D341Med (cell line): ENCODE results near the gene MADCAM1.

Experiments
- DNase-seq: peaks from one replicate; pipeline ENCODE4 v3.0.0; 2012; ENCODE audit warnings: low spot score

The MADCAM1 gene

DNA sequence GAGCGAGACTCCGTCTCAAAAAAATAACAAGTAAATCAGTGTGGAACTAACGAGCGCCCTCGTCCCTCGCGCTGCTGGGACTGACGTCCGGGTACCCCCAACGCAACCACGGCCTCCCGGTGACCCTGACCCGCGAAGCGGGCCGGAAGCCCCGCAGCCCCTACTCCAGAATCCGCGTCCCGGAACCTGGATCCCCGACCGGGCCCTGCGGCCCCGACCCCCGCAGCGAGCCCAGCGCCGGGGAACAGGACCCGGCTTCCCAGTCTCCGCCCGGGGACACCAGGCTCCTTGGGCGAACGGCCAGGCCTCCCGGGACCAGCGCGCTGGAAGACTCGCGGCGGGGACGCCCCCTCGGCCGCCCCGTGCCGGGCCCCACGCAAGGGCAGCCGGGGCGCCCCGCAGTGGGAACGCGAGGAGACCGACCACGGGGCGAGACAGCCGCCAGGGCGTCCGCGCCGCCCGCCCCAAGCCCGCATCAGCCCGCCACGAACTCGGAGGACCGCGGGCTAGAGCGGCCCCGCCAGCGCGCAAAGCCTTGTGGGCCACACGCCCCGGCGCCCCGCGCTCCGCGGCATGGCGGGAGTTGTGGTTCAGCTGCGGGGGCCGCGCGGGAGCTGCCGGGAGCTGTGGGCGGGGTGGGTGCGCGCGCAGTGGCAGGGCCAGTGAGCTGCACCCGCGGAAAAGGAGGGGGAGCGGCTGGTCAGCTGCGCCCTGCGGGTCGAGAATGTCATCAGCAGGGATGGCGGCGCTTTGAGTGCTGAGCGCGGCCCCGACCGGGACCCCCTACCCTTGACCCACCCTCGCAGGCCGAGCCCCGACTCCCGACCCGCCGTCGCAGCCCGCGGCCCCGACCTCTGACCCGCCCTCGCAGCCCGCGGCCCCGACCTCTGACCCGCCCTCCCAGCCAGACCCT, 7.5 kb upstream of the MADCAM1 start:
- DNase-seq: peak; percentile 99

DNA sequence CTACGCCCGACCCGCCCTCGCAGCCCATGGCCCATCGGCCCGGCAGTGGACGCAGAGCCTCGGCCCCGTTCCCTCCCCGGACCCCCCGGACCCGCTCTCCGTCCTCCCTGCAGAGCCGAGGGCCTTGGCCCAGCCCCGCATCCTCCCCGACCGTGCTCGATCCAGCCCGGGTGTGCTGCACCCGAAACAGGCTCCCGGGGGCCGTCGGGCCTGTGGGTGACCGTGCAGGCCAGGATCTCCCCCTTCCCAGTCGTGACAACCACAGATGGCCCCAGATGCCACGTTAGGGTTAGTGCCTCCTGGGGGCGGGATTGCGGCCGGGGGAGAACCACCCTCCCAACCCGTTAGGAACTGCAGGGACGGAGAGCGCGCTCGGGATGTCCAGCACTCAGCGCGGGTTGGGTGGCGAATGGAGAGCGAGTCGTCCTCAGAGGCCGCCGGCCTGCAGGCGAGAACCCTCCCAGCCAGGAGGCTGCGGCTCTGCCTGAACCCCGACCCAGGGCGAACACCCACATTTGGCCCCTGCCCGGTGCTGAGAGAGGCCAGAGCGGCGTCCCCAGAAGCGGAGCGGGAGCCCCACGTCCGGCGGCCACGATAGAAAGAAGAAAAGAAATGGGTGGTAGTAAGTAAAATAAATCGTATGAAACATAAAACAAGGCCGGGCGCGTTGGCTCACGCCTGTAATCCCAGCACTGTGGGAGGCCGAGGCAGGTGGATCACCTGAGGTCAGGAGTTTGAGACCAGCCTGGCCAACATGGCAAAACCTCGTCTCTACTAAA, 6.7 kb upstream of the MADCAM1 start:
- DNase-seq: peak; percentile 54

DNA sequence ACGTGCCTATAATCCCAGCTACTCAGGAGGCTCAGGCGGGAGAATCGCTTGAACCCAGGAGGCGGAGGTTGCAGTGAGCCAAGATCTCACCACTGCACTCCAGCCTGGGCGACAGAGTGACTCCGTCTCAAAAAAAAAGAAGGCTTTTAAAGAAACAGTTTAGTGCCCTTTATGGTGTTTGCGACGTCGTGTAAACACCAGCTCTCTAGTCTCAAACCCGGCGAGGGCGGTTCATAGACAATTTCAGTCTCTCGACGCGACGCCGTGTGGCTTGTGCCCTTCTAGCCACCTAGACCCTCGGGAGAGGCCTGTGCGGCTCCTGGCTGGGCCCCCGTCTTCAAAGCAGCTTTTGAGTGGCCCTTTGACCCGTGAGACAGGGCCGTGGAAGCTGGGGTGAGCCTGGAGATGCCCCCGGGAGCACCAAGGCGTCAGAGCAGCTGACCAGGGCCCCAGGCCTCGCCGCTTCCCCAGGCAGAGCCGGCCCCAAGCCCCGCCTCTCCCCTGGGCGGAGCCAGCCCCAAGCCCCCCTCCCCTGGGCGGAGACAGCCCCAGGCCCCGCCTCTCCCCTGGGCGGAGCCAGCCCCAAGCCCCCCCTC, 5.0 kb upstream of the MADCAM1 start:
- no peak for DNase-seq

DNA sequence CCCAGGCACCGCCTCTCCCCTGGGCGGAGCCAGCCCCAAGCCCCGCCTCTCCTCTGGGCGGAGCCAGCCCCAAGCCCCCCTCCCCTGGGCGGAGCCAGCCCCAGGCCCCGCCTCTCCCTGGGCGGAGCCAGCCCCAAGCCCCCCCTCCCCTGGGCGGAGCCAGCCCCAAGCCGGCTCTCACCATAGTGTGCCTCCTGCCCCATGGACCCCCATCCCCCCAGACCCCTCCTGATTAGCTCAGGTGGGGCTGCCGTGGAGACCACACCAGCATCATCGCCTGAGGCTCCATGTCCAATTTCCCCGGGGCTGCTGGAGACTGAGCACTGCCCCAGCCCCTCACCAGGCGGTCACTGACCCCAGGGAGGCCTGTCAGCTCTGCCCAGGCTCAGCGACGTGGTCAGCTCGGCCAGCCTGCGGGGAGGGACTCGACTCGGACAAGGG, 4.2 kb upstream of the MADCAM1 start:
- no peak for DNase-seq

DNA sequence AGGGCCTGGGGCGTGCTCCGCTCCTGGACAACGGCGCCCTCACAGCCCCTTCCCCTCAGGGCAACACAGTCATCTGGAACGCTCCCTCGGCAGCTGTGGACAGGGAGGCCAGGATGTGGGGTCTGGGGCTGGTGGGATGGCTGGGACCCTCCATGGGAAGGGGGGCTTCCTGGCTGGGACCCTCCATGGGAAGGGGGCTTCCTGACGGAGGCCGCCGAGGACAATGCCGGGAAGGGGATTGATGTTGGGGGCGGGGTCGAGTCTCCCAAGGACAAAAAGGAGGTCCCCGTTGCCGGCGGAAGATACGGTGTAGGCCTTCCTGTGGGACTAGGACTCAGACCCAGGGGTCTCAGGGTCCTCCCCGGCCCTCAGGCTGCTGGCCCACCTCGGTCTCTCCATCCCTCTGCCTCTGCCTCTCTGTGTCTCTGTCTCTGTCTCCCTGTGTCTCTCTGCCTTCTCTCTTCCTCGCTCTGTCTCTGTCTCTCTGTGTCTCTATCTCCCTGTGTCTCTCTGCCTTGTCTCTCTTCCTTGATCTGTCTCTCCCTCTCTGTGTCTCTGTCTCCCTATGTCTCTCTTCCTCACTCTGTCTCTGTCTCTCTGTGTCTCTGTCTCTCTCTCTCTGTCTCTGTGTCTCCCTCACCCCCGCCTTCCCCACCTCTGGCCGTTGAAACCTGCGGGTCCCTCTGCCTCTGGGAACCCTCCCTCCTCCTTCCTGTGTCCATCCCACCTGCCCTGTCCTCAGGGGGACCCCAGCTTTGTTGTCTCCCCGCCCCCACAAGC, 2.7 kb upstream of the MADCAM1 start:
- DNase-seq: no peak

DNA sequence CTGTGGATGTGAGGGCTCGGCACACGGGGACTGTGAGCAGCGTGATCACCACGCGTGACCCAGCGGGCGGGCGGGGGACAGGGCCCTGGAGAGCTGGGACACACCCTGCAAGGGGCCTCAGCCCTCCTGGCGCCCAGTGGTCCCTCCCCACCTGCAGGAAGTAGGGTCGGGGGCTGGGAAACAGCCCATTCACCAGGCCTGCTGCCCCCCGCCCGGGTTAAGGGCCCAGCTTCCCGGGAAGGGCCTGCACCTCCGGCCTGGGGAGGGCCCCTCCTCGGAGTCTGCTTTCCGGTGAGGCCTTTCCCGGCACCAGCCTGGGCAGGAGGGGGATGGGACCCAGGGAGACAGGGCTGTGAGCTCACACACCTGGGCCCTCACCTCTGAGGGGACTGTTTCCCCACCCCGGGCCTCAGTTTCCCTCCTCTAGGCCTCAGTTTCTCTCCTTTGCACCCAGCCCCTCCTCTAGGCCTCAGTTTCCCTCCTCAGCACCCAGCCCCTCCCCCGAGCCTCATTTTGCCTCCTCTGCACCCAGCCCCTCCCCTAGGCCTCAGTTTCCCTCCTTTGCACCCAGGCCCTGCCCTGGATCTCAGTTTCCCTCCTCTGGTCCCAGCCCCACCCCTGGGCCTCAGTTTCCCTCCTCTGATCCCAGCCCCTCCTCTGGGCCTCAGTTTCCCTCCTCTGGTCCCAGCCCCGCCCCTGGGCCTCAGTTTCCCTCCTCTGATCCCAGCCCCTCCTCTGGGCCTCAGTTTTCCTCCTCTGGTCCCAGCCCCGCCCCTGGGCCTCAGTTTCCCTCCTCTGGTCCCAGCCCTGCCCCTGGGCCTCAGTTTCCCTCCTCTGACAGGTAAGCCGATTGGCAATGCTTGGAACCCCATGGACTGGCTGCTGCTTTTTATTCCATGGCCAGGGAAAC, 1.9 kb upstream of the MADCAM1 start:
- DNase-seq: no peak

DNA sequence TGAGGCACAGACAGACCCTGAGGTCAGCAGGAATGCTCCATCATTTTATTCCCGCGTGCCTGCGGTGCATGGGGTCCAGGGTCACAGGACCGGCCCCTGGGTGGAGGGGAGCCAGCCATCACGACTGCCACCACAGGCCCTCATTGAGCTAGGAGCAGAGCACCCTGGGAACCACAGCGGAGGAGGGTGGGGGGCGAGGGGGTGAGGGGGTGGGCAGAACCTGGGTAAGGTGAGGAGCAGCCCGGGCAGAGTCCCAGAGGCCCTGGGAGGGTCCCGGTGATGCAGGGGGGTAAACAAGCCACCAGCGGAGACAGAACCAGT, 1.2 kb upstream of the MADCAM1 start:
- no peak for DNase-seq

DNA sequence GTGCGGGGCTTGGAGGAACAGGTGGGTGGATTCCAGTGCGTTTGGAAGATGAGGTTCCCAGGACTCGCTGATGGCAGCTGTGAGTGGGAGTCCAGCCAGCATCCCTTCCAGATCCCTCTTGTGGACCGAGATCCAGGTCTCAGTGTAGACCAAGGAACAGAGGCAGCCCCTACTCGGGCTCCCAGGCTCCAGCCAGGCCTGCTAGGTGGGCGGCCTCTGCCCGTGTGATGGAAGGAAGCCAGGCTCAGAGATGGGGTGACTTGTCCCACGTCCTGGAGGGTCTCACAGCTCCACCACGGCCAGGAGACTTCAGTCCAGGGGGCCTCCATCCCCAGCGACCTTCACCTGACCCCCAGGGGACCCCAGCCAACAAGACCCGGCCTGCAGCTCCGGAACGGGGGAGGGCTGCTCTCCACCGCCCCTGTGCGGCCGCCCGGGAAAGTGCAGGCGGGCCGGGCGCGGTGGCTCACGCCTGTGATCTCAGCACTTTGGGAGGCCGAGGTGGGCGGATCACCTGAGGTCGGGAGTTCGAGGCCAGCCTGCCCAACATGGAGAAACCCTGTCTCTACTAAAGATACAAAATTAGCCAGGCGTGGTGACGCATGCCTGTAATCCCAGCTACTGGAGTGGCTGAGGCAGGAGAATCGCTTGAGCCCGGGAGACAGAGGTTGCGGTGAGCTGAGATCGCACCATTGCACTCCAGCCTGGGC, 729 bp upstream of the MADCAM1 start:
- peak; percentile 82 for DNase-seq

DNA sequence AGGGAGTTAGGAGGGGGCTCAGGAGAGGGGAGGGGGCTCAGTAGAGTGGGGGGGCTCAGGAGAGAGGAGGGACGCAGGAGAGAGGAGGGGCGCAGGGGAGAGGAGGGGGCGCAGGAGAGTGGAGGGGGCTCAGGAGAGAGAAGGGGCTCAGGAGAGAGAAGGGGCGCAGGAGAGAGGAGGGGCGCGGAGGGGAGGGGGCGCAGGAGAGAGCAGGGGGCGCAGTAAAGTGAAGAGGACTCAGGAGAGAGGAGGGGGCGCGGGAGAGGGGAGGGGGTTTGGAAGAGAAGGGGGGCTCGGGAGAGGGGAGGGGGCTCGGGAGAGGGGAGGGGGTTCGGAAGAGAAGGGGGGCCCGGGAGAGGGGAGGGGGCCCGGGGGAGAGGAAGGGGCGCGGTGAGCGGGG, 700 bp downstream of the MADCAM1 start:
- no peak for DNase-seq

DNA sequence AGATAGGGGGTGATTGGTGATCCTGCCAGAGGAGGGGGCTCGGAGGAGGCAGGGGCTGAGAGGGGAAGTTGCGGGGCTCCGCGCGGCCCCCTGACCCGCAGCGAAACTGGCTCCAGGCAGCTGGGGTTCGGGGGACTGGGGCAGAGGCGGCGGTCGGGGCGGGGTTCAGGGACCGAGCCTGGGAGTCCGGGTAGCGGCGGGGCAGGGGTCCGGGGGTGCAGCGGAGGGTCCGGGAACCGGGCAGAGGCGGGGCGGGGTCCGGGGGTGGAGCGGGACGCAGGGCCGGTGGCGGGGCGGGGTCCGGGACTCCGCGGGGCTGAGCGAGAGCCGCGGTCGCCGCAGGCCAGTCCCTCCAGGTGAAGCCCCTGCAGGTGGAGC, 1.2 kb downstream of the MADCAM1 start:
- DNase-seq: no peak

DNA sequence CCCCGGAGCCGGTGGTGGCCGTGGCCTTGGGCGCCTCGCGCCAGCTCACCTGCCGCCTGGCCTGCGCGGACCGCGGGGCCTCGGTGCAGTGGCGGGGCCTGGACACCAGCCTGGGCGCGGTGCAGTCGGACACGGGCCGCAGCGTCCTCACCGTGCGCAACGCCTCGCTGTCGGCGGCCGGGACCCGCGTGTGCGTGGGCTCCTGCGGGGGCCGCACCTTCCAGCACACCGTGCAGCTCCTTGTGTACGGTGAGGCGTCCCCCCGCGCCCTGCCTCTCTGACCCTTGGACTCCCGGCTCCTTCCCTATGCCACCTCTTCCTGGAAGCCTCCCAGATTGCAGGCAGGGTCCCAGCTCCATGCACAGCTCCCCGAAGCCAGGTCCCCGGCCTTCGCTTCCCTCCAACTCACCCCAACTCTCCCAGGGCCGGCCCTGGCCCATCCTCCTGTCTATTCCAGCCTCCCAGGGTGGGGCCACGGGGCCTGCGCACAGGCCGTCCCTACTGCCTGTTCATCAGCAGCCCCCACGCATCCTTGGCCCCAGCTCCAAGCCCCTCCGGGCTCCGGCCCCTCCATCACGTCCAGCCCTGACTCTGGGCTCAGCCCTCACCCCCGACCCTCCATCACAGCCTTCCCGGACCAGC, 1.7 kb downstream of the MADCAM1 start:
- peak; percentile 46 for DNase-seq

DNA sequence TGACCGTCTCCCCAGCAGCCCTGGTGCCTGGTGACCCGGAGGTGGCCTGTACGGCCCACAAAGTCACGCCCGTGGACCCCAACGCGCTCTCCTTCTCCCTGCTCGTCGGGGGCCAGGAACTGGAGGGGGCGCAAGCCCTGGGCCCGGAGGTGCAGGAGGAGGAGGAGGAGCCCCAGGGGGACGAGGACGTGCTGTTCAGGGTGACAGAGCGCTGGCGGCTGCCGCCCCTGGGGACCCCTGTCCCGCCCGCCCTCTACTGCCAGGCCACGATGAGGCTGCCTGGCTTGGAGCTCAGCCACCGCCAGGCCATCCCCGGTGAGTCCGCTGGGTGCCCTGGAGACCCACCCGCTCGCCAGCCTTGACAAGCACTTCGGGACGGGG, 2.2 kb downstream of the MADCAM1 start:
- DNase-seq: peak; percentile 68

DNA sequence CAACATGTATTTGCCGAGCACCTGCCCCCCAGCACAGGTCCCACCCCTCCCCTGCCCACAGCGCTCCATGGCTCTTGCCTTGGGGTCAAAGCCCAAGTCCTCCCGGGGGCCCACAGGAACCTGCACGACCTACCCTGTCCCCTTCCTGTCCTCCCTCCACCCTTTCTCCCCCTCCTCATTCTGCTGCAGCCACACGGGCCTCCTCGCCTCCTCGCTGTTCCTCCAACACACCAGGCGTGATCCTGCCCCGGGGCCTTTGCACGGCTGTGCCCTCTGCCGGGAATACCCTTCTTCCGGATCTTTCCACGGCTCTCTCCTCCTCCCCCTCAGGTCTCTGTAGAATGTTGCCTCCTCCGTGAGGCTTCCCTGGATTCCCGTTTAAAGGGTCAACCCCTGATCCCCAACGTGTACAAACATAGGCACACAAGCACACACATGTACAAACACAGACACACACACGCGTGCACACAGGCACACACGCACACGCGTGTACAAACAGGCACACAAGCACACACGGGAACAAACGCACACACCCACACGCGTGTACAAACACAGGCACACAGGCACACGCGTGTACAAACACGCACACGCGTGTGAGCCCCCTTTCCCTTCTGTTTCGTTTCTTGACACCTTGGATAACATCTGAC, 2.8 kb downstream of the MADCAM1 start:
- DNase-seq: no peak

DNA sequence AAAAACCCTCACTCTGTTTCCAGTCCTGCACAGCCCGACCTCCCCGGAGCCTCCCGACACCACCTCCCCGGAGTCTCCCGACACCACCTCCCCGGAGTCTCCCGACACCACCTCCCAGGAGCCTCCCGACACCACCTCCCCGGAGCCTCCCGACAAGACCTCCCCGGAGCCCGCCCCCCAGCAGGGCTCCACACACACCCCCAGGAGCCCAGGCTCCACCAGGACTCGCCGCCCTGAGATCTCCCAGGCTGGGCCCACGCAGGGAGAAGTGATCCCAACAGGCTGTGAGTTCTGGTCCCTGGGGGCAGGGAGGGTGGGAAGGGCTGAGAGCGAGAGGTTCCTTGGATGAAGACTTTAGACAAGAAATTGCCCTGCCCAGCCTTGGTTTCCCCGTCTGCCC, 5.4 kb downstream of the MADCAM1 start:
- no peak for DNase-seq

DNA sequence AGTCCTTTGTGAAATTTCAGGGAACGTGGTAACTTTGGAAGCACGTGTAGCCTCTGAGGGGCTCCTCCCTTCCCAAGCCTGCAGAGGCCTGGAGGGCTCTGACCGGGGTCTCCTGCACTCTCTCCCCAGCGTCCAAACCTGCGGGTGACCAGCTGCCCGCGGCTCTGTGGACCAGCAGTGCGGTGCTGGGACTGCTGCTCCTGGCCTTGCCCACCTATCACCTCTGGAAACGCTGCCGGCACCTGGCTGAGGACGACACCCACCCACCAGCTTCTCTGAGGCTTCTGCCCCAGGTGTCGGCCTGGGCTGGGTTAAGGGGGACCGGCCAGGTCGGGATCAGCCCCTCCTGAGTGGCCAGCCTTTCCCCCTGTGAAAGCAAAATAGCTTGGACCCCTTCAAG, 8.3 kb downstream of the MADCAM1 start:
- DNase-seq: no peak

DNA sequence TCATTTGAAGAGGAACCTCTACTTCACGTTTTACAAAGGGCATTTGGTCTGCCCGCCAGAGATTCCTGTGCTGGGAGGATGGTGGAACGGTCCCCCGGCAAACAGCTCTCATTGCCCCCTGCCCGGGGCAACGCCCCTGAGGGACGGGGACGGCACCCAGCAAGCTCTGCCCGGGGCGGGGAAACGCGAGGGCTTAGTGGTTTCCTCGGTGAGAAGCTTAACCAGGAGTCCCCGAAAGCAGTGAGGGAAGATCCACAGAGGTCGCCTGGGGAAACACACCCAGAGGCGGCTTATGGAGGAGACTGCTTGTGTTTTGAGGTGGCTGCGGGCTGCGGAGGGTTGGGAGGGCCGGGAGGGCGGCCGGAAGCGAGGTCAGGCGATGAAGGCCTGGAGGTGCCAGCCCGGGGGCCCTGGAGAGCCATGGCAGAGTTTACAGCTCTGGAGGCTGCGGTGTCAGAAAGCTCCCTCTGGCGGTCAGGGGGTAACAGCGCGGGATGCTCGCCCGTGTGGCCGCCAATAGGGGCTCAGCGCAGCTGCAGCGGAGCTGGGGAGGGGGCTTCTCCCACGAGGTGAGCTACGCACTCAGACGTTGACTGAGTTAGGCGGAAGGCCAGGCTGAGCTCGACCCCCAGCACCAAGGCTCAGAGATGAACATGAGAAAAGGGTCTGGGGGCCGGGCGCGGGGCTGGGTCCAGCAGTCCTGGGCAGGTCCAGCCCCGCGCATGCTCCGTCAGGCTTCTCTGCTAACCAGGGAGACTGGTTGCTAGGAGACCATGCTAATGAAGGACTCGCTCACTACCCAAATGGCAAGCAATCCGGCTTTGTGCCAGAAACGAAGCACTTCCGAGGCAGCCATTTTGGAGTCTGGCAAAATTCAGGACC, 10.4 kb downstream of the MADCAM1 start:
- DNase-seq: peak; percentile 92

DNA sequence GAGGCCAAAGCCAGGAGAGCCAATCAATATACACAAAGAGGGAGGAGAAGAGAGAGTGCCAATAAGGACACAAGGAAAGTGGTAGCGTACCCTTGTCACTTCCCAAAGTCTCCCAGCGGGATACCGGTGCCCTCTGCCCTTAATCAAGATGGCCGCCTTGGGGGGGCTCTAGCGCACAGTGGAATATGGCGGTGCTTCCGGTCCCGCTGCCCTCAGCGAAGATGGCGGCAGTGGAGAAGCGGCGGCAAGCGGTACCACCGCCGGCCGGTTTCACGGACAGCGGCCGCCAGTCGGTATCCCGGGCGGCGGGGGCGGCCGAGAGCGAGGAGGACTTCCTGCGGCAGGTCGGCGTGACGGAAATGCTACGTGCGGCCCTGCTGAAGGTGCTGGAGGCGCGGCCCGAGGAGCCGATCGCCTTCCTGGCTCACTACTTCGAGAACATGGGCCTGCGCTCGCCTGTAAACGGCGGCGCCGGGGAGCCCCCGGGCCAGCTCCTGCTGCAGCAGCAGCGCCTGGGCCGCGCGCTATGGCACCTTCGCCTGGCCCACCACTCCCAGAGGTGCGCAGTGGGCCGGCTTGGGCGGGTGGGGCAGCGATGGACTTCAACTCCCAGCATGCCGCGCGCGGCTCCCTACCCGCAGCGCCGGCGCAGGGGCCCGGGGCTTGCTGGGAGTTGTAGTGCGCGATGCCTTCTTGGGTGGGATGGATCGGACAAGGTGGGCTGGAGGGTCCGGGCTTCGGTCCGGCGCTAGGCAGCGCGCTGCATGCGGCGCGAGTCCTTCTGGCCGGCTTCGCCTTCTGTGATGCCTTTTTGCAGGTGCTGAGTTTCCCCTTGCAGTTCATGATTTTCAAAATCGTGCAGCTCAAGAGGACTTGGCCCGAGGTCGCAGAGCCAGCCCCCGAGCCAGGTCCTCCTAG, 11.3 kb downstream of the MADCAM1 start, which contains the start of gene TPGS1:
TSS of gene TPGS1 (plus strand) at position 212 of the 918 bp plus-strand sequence. CDS start at position 222, 10 bp downstream.
- peak; percentile 87 for DNase-seq
